T47D (cell line): ENCODE measurements around the gene HERPUD2.

Experiments used
- DNase-seq, 2 experiments: peaks; one replicate each; pipeline versions ENCODE4 v3.0.0 to v3.0.0-alpha.2; 2011 to 2012; ENCODE audit warnings: low read depth in 1 of 2, low spot score in 1 of 2
- JUND ChIP-seq: IDR thresholded peaks from 2 replicates; pipeline ENCODE4 v1.6.1; 2012; ENCODE audit warnings: low read depth
- in situ Hi-C: cut with HindIII; loops from 2 replicates; pipeline ENCODE4 v1.10.0; 2016; ENCODE audit warnings: low sequenced_read_pairs, low pct_unique_long_range_greater_than_20kb

Gene HERPUD2

GRCh38 chr7:35722054-35722849 lies 27.3 kb upstream of the HERPUD2 start:
- in situ Hi-C loops: no loop called here
- TF ChIP-seq JUND: no peak
- DNase-seq: no peak

GRCh38 chr7:35721288-35721687 lies 26.4 kb upstream of the HERPUD2 start:
- no peak for DNase-seq
- in situ Hi-C loops: no loop called here
- no peak for TF ChIP-seq JUND

- TF ChIP-seq JUND: no peak
- in situ Hi-C loops: no loop called here
- no peak for DNase-seq
Observed at GRCh38 chr7:35720849-35721248, 25.9 kb upstream of the HERPUD2 start.

- no peak for TF ChIP-seq JUND
- no peak for DNase-seq
- in situ Hi-C loops: no loop called here
Observed at GRCh38 chr7:35720032-35720431, 25.1 kb upstream of the HERPUD2 start.

GRCh38 chr7:35718047-35718446 lies 23.1 kb upstream of the HERPUD2 start:
- in situ Hi-C loops: no loop called here

GRCh38 chr7:35717516-35717915 lies 22.6 kb upstream of the HERPUD2 start:
- no peak for TF ChIP-seq JUND
- DNase-seq: no peak
- in situ Hi-C loops: no loop called here

More at GRCh38 chr7:35718047-35718446, 23.1 kb upstream of the HERPUD2 start:
- TF ChIP-seq JUND: no peak
- no peak for DNase-seq

- no peak for TF ChIP-seq JUND
- DNase-seq: no peak
- in situ Hi-C loops: no loop called here
Observed at GRCh38 chr7:35717013-35717412, 22.1 kb upstream of the HERPUD2 start.

GRCh38 chr7:35716038-35716803 lies 21.3 kb upstream of the HERPUD2 start:
- no peak for TF ChIP-seq JUND
- in situ Hi-C loops: no loop called here
- DNase-seq: peak in 1 of 2 experiments; percentile 31

- TF ChIP-seq JUND: no peak
- in situ Hi-C loops: no loop called here
- DNase-seq: peak; percentile 19 to 90
Observed at GRCh38 chr7:35714862-35715261, 19.9 kb upstream of the HERPUD2 start.

- in situ Hi-C loops: no loop called here
- TF ChIP-seq JUND: no peak
- DNase-seq: peak in 1 of 2 experiments; percentile 23
Observed at GRCh38 chr7:35714407-35714806, 19.5 kb upstream of the HERPUD2 start.

GRCh38 chr7:35712563-35713226 lies 17.8 kb upstream of the HERPUD2 start:
- DNase-seq: no peak
- in situ Hi-C loops: no loop called here
- TF ChIP-seq JUND: no peak

GRCh38 chr7:35707422-35707821 lies 12.5 kb upstream of the HERPUD2 start:
- in situ Hi-C loops: no loop called here
- no peak for DNase-seq
- TF ChIP-seq JUND: no peak

GRCh38 chr7:35705932-35706461 lies 11.1 kb upstream of the HERPUD2 start:
- no peak for DNase-seq
- in situ Hi-C loops: no loop called here
- TF ChIP-seq JUND: no peak
